ENCODE data around the gene UGT3A2. TPM values are rescaled to one million over a fixed set of nuclear protein-coding genes. Genes with fewer than 3 reads are reported as not detected.

UGT3A2 gene
- total RNA-seq, 1 experiment from 2014 or later = 13.7 TPM

- Histone ChIP-seq H3K4me1 (ENCODE audit: insufficient read depth, low read length) (no peaks in the 10 kb centered on the region), H3K79me1 (ENCODE audit: insufficient read depth, low read depth, low read length, poor library complexity, severe bottlenecking) (no peaks in the 10 kb centered on the region), H3K27me3 (ENCODE audit: insufficient read depth, low read length) (no peaks in the 10 kb centered on the region), H2AFZ (ENCODE audit: low read length) (no peak overlapping the region), H3K9me3 (ENCODE audit: control insufficient read depth, low read depth, low read length) (no peaks in the 10 kb centered on the region), H4K5ac (ENCODE audit: insufficient read length, low read depth, low read length) (no peak overlapping the region), H2BK12ac (ENCODE audit: insufficient read length, low read depth, low read length) (no peak overlapping the region), H3K27ac (ENCODE audit: insufficient read length, low read depth, low read length) (no peak overlapping the region), H2BK20ac (ENCODE audit: low read depth, low read length, poor library complexity, severe bottlenecking) (no peak overlapping the region), H3K56ac (ENCODE audit: insufficient read length, low read depth, low read length) (no peak overlapping the region), H2BK15ac (ENCODE audit: low read depth, low read length) (no peak overlapping the region), H3K14ac (ENCODE audit: insufficient read depth, low read length) (no peak overlapping the region), H3K23ac (ENCODE audit: insufficient read length, low read depth, low read length) (no peak overlapping the region), H2AK5ac (ENCODE audit: insufficient read length, low read length) (no peak overlapping the region), H3K79me2 (ENCODE audit: insufficient read depth, low read length) (no peaks in the 10 kb centered on the region), H2BK120ac (ENCODE audit: low read depth, low read length, poor library complexity, severe bottlenecking) (no peak overlapping the region), H3K18ac (ENCODE audit: insufficient read length, low read depth, low read length) (no peak overlapping the region), H4K8ac (replicated peaks; ENCODE audit: insufficient read length, low read depth, low read length) (no peak overlapping the region), H3K23me2 (ENCODE audit: insufficient read length, low read depth, low read length, poor library complexity, severe bottlenecking) (no peaks in the 10 kb centered on the region), H3K9ac (ENCODE audit: extremely low read depth, insufficient read length, low read length) (no peak overlapping the region), H4K91ac (ENCODE audit: insufficient read length, low read depth, low read length) (no peak overlapping the region), H2BK5ac (ENCODE audit: insufficient read length, low read length) (no peak overlapping the region), H3T11ph (ENCODE audit: low read length) (no peak overlapping the region), H3K4ac (ENCODE audit: low read depth, low read length) (no peak overlapping the region), H4K20me1 (ENCODE audit: control insufficient read depth, insufficient read depth, insufficient read length) (no peaks in the 10 kb centered on the region), H3K4me2 (ENCODE audit: insufficient read depth, insufficient read length, low read length) (no peak overlapping the region)
- peaks cover under 1 to 3% (median 2%) of the 10 kb centered on the region in 3 experiments; a peak in 4 of 7 replicates for H3K36me3 Mint-ChIP-seq (ENCODE audit: insufficient read depth in 1 of 3, low read depth in 3 of 3)
- peaks cover 0 to under 1% of the 10 kb centered on the region in 2 experiments; a peak in 1 of 5 replicates for H3K9me3 Mint-ChIP-seq
- TF ChIP-seq, protein P1, sequence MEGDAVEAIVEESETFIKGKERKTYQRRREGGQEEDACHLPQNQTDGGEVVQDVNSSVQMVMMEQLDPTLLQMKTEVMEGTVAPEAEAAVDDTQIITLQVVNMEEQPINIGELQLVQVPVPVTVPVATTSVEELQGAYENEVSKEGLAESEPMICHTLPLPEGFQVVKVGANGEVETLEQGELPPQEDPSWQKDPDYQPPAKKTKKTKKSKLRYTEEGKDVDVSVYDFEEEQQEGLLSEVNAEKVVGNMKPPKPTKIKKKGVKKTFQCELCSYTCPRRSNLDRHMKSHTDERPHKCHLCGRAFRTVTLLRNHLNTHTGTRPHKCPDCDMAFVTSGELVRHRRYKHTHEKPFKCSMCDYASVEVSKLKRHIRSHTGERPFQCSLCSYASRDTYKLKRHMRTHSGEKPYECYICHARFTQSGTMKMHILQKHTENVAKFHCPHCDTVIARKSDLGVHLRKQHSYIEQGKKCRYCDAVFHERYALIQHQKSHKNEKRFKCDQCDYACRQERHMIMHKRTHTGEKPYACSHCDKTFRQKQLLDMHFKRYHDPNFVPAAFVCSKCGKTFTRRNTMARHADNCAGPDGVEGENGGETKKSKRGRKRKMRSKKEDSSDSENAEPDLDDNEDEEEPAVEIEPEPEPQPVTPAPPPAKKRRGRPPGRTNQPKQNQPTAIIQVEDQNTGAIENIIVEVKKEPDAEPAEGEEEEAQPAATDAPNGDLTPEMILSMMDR (conservative IDR thresholded peaks at IDR 0.05) = no peak
- no peak overlapping the region for H3K4me3 Mint-ChIP-seq
- H3K4me1 Mint-ChIP-seq = no peaks in the 10 kb centered on the region
- no CpG with 5 or more reads among the region's 2 CpGs for WGBS (ENCODE audit: extremely low coverage, insufficient read length, low lambda C conversion rate)
- H3K27ac Mint-ChIP-seq = no peak overlapping the region
- DNase-seq = no peak
- H3K27me3 Mint-ChIP-seq (ENCODE audit: low read depth) = no peaks in the 10 kb centered on the region
Observed at GRCh38 chr5:36057386-36057785, 9.3 kb downstream of the UGT3A2 start.

All from H9 (cell line).